Neural progenitor cell (in vitro differentiated cells): ENCODE data around the gene PTPN4.

Experiments used
- CTCF ChIP-seq: fragments of 200-600 bp; sonication (generic); IDR thresholded peaks from 2 replicates; pipeline ENCODE4 v1.5.1; 2017; ENCODE audit warnings: antibody characterized with exemption, mild to moderate bottlenecking
- EZH2 ChIP-seq: fragments of 200-600 bp; sonication (generic); IDR thresholded peaks from 2 replicates; pipeline ENCODE4 v1.6.1; 2017; ENCODE audit warnings: antibody characterized with exemption, mild to moderate bottlenecking, moderate library complexity
- EZH2phosphoT487 ChIP-seq: fragments of 200-600 bp; sonication (generic); IDR thresholded peaks from 2 replicates; pipeline ENCODE4 v1.6.1; 2017; ENCODE audit warnings: antibody characterized with exemption

GRCh38 chr2:119982506-119982905, 222.8 kb downstream of the PTPN4 start:
- TF ChIP-seq CTCF, result no peak
- no peak for TF ChIP-seq EZH2
- TF ChIP-seq EZH2phosphoT487, result no peak
